ENCODE results near the gene HOXB4. TPM values are rescaled to one million over a fixed set of nuclear protein-coding genes. Genes with fewer than 3 reads are reported as not detected.

Gene HOXB4
- total and polyA plus RNA-seq, 8 donors: 0.45 to 5.1 (median 2.1) TPM; not detected in 2

DNA sequence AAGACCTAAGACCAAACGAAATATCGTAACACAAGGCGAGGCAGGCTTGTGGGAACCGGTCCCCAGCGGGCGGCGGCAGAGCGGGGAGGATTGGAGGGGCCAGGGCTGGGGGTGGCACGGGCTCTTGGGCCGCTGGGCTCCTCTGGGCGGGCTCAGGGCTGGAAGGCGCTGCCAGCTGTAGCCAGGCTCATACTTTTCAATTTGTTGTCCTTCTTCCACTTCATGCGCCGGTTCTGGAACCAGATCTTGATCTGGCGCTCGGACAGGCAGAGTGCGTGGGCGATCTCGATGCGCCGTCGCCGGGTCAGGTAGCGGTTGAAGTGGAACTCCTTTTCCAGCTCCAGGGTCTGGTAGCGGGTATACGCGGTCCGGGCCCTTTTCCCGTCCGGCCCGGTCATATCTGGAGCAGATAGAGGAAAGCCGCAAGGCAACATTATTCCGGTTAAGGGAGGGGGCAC, 13.9 kb upstream of the HOXB4 start:
- H3K9me3 ChIP-seq: no peaks in the 10 kb centered on the region
- DNase-seq: peak in 1 of 2 donors; percentile 61
- 16 to 28% (median 18%) methylated on average over 20 to 33 of the region's 33 CpGs for WGBS, 5 donors
- H3K27ac ChIP-seq: peak overlapping the region; percentile 59 to 95 (median 93)
- intact Hi-C loops (cut with DNase I; ENCODE audit: low total_unique reads): no loop called here
- peaks cover 3 to 100% (median 85%) of the 10 kb centered on the region in 3 donors for H3K27me3 ChIP-seq
- H3K4me3 ChIP-seq: peak overlapping the region; percentile 44 to 57 (median 51)
- H3K36me3 ChIP-seq: no peaks in the 10 kb centered on the region
- H3K4me1 ChIP-seq: peaks cover 8 to 78% (median 57%) of the 10 kb centered on the region in 4 donors
- TF ChIP-seq POLR2A (IDR thresholded peaks at IDR 0.05) (no peak), POLR2AphosphoS5 (IDR thresholded peaks at IDR 0.05) (no peak), EP300 (IDR thresholded peaks at IDR 0.05) (no peak)
- TF ChIP-seq, protein P1, sequence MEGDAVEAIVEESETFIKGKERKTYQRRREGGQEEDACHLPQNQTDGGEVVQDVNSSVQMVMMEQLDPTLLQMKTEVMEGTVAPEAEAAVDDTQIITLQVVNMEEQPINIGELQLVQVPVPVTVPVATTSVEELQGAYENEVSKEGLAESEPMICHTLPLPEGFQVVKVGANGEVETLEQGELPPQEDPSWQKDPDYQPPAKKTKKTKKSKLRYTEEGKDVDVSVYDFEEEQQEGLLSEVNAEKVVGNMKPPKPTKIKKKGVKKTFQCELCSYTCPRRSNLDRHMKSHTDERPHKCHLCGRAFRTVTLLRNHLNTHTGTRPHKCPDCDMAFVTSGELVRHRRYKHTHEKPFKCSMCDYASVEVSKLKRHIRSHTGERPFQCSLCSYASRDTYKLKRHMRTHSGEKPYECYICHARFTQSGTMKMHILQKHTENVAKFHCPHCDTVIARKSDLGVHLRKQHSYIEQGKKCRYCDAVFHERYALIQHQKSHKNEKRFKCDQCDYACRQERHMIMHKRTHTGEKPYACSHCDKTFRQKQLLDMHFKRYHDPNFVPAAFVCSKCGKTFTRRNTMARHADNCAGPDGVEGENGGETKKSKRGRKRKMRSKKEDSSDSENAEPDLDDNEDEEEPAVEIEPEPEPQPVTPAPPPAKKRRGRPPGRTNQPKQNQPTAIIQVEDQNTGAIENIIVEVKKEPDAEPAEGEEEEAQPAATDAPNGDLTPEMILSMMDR (IDR thresholded peaks at IDR 0.05): no peak

DNA sequence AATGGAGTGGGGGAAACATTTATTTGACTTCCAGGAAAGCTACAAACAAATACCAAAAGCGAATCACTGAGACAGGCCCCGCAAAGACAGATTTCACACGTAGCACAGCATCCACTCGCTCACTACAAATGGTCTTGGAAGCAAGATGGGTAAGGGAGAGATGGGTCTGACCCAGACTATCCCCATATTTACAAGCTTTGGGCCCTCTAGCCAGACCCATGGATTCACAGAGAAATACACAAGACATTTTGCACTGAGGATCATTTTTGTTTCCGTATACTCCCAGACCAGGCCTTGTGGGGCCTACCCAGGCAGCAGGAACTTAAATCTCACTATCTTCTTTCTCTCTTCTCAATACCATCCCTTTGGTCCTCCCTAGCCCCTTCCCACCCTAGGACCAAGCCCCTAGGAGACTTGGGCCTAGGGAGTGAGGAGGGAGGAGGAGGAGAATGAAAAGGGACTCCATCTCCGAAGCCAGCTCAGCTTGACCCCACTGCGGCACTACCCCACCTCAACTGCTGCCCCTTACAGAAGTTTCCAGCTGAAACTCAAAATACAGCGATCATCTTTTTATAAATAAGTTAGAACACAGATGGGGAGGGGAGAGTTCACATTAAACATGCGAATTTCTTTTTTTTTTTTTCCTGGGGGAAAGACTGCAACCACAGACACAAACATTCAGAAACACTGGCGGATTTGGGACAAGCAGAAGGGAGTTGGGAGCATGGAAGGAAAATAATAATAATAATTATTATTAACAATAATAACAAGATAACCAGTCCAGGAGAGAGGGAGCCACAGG, 13.3 kb upstream of the HOXB4 start:
- peak overlapping the region; percentile 59 to 95 (median 93) for H3K27ac ChIP-seq

DNA sequence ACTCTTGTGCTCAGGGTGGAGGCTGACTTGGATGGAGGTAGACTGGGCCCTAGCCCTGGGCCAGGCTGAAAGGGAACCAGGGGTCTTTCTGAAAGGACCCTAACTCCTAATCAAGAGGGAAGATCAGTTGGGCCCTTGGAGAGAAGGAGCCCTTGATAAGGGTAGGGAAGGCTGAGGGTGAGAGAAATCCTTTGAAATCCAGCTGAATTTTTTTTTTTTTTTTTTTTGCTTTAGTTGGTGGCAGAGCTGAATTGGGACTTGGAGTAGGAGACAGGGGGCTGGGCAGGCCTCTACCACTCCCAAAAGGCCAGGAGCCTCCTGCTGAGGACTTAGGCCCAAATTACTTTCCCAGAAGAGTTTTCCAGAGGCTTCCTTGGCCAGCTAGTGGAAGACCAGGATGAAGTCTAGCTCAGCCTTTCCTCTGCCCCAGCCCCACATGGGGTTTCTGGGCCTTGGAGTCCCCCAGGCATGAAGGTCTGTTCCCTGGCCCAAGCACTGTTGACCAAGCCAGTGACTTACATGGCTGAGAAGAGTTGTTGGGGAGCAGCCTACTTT, 12.5 kb upstream of the HOXB4 start:
- H3K36me3 ChIP-seq: no peaks in the 10 kb centered on the region
- TF ChIP-seq POLR2A (IDR thresholded peaks at IDR 0.05) (no peak), POLR2AphosphoS5 (IDR thresholded peaks at IDR 0.05) (no peak)
- H3K27ac ChIP-seq: peak overlapping the region; percentile 17 to 95 (median 93)
- intact Hi-C loops (cut with DNase I; ENCODE audit: low total_unique reads): no loop called here
- H3K9me3 ChIP-seq: no peaks in the 10 kb centered on the region
- peaks cover 3 to 100% (median 86%) of the 10 kb centered on the region in 3 donors for H3K27me3 ChIP-seq
- no peak for DNase-seq
- H3K4me3 ChIP-seq: peak overlapping the region; percentile 22 to 56 (median 44)
- peaks cover 15 to 79% (median 57%) of the 10 kb centered on the region in 4 donors for H3K4me1 ChIP-seq

More for the DNA sequence above, 13.3 kb upstream of the HOXB4 start:
- 57 to 78% (median 72%) methylated on average over 10 of the region's 10 CpGs for WGBS, 5 donors
- Histone ChIP-seq H3K27me3 (peaks cover 3 to 100% (median 86%) of the 10 kb centered on the region in 3 donors), H3K4me3 (peak overlapping the region; percentile 44 to 57 (median 51)), H3K9me3 (no peaks in the 10 kb centered on the region), H3K36me3 (no peaks in the 10 kb centered on the region), H3K4me1 (peaks cover 12 to 78% (median 56%) of the 10 kb centered on the region in 4 donors)
- DNase-seq: no peak
- TF ChIP-seq EP300 (IDR thresholded peaks at IDR 0.05) (no peak), POLR2AphosphoS5 (IDR thresholded peaks at IDR 0.05) (no peak), POLR2A (IDR thresholded peaks at IDR 0.05) (no peak)
- TF ChIP-seq, protein P1 (IDR thresholded peaks at IDR 0.05): no peak
- intact Hi-C loops (cut with DNase I; ENCODE audit: low total_unique reads): no loop called here

DNA sequence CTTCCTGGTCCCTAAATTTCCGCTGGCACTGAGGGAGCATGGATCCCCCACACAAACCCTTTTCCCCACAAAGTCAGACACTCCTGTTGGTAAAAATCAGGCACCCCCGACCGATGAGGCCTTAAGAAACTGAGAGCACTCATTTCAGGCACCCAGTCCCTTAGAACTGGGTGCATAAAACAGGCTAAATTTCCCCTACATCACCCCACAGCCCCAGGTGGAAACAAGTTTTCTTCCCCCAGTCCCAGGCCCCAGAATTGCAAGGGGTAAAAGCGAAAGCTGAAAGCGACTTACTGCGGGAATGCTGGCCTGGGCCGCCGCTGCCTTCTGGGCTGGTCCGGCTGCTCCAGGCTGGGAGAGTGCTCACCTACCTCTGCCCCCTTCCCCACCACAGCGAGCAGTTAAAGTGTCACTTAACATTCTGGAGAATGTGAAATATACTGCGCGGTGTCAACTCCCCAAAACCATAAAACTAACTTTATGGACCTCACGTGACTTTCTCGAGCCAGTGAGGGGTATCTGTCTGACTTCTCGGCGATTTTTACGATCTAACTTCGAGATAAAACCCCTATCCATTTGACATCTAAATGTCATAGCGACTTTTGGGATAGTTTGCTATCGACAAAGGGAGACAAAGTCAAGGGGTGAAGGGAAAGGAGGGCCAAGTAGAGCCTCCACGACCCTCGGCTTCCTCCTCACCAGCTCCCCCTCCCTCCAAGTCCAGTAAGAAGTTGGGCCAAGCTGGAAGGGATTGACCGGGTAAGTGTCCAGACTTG, 11.9 kb upstream of the HOXB4 start, which contains the start of gene HOXB3:
Gene HOXB3, minus strand, starts transcription at position 411 of the 776 bp plus-strand sequence. CDS start 37,767 bp downstream, outside the sequence.
- Histone ChIP-seq H3K9me3 (no peaks in the 10 kb centered on the region), H3K27me3 (peaks cover 3 to 100% (median 84%) of the 10 kb centered on the region in 3 donors), H3K4me1 (peaks cover 16 to 78% (median 55%) of the 10 kb centered on the region in 4 donors), H3K27ac (peak within 1 kb of the TSS; percentile 62 to 95 (median 93)), H3K36me3 (no peaks in the 10 kb centered on the region), H3K4me3 (peak within 1 kb of the TSS; percentile 22 to 56 (median 51))
- TF ChIP-seq, protein P1 (IDR thresholded peaks at IDR 0.05): no peak
- no peak for TF ChIP-seq POLR2AphosphoS5 (IDR thresholded peaks at IDR 0.05)
- TF ChIP-seq EP300 (IDR thresholded peaks at IDR 0.05): no peak
- no peak for TF ChIP-seq POLR2A (IDR thresholded peaks at IDR 0.05)
- WGBS, 5 donors: 32 to 38% (median 36%) methylated on average over 23 of the region's 23 CpGs
- intact Hi-C loops (cut with DNase I; ENCODE audit: low total_unique reads): no loop called here
- no peak for DNase-seq
